ENCODE data around the gene PRR23E. TPM values are rescaled to one million over a fixed set of nuclear protein-coding genes. Genes with fewer than 3 reads are reported as not detected.

PRR23E gene
- total RNA-seq, 1 experiment from 2014 or later: not detected

DNA sequence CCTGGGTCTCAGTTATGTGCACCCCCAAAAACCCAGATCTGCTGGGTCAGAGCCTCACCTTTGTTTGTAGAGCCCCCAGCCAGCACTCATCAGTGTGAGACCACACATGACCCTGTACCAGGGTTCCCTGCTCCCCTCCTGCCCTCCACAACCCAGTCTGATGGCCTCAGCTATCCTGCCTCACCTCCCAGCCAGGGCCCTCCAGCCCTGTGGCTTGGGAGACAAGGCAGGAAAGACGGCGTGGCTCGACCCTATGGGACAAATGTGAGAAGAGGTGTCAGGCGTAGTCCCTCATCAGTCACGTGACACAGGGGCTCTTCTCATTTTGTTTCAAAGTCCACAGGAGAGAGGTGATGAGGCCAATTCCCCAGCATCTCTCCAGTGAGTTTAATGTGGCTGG, 28.3 kb upstream of the PRR23E start:
- TF ChIP-seq, protein P1, sequence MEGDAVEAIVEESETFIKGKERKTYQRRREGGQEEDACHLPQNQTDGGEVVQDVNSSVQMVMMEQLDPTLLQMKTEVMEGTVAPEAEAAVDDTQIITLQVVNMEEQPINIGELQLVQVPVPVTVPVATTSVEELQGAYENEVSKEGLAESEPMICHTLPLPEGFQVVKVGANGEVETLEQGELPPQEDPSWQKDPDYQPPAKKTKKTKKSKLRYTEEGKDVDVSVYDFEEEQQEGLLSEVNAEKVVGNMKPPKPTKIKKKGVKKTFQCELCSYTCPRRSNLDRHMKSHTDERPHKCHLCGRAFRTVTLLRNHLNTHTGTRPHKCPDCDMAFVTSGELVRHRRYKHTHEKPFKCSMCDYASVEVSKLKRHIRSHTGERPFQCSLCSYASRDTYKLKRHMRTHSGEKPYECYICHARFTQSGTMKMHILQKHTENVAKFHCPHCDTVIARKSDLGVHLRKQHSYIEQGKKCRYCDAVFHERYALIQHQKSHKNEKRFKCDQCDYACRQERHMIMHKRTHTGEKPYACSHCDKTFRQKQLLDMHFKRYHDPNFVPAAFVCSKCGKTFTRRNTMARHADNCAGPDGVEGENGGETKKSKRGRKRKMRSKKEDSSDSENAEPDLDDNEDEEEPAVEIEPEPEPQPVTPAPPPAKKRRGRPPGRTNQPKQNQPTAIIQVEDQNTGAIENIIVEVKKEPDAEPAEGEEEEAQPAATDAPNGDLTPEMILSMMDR (IDR thresholded peaks at IDR 0.05; ENCODE audit: insufficient read depth in 1 of 2, low read depth in 1 of 2, low read length in 1 of 2, severe bottlenecking in 1 of 2, unreplicated experiment in 1 of 2): no peak
- CTCF ChIA-PET: no interaction called here
- Mint-ChIP-seq H3K27me3 (ENCODE audit: insufficient read depth, unreplicated experiment) (peaks cover 9% of the 10 kb centered on the region), H3K27ac (ENCODE audit: unreplicated experiment) (no peak overlapping the region), H3K9me3 (ENCODE audit: unreplicated experiment) (no peaks in the 10 kb centered on the region), H3K4me1 (ENCODE audit: low read depth, unreplicated experiment) (no peaks in the 10 kb centered on the region), H3K36me3 (ENCODE audit: insufficient read depth, unreplicated experiment) (no peaks in the 10 kb centered on the region), H3K4me3 (ENCODE audit: unreplicated experiment) (no peak overlapping the region)
- no peak for DNase-seq
- intact Hi-C loops (cut with micrococcal nuclease; ENCODE audit: unreplicated experiment): no loop called here
- Histone ChIP-seq H3K27me3 (replicated peaks; ENCODE audit: control insufficient read depth, insufficient read depth, low read length) (no peaks in the 10 kb centered on the region), H3K4me1 (no peaks in the 10 kb centered on the region), H3K36me3 (ENCODE audit: control insufficient read depth, insufficient read depth, low read length) (no peaks in the 10 kb centered on the region), H3K9me3 (no peaks in the 10 kb centered on the region), H3K4me3 (ENCODE audit: low read depth, low read length) (no peak overlapping the region)
- BruUV-seq (replicated peaks): no TSS peak
- POLR2A ChIA-PET: no interaction called here

DNA sequence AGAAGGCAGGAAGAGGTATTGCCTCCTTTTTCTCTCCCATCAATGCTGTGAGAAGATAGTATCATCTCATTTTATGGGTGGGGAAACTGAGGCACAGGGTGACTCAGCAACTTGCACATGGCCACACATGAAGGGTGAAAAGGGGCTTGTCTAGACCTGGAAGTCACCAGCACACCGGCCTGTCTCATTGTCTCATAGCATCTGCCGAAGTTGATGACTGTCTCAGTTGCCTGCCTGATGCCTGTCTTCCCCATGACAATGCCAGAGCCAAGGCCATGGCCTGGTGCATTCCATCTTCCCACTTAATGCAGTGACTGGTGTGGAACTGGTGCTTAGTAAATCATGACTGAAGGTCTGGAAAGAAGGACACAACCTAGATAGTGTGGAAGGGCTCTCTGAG, 27.9 kb upstream of the PRR23E start:
- no peak overlapping the region for H3K4me3 ChIP-seq (ENCODE audit: low read depth, low read length)
- H3K27me3 Mint-ChIP-seq (ENCODE audit: insufficient read depth, unreplicated experiment): peaks cover 9% of the 10 kb centered on the region
- H3K27me3 ChIP-seq (replicated peaks; ENCODE audit: control insufficient read depth, insufficient read depth, low read length): no peaks in the 10 kb centered on the region
- CTCF ChIA-PET: no interaction called here
- BruUV-seq (replicated peaks): no TSS peak
- H3K27ac Mint-ChIP-seq (ENCODE audit: unreplicated experiment): no peak overlapping the region
- H3K9me3 Mint-ChIP-seq (ENCODE audit: unreplicated experiment): no peaks in the 10 kb centered on the region
- H3K4me1 Mint-ChIP-seq (ENCODE audit: low read depth, unreplicated experiment): no peaks in the 10 kb centered on the region
- no peaks in the 10 kb centered on the region for H3K36me3 ChIP-seq (ENCODE audit: control insufficient read depth, insufficient read depth, low read length)
- H3K9me3 ChIP-seq: no peaks in the 10 kb centered on the region
- H3K36me3 Mint-ChIP-seq (ENCODE audit: insufficient read depth, unreplicated experiment): no peaks in the 10 kb centered on the region
- intact Hi-C loops (cut with micrococcal nuclease; ENCODE audit: unreplicated experiment): no loop called here
- DNase-seq: no peak
- POLR2A ChIA-PET: no interaction called here
- TF ChIP-seq, protein P1 (IDR thresholded peaks at IDR 0.05; ENCODE audit: insufficient read depth in 1 of 2, low read depth in 1 of 2, low read length in 1 of 2, severe bottlenecking in 1 of 2, unreplicated experiment in 1 of 2): no peak
- no peak overlapping the region for H3K4me3 Mint-ChIP-seq (ENCODE audit: unreplicated experiment)
- no peaks in the 10 kb centered on the region for H3K4me1 ChIP-seq

DNA sequence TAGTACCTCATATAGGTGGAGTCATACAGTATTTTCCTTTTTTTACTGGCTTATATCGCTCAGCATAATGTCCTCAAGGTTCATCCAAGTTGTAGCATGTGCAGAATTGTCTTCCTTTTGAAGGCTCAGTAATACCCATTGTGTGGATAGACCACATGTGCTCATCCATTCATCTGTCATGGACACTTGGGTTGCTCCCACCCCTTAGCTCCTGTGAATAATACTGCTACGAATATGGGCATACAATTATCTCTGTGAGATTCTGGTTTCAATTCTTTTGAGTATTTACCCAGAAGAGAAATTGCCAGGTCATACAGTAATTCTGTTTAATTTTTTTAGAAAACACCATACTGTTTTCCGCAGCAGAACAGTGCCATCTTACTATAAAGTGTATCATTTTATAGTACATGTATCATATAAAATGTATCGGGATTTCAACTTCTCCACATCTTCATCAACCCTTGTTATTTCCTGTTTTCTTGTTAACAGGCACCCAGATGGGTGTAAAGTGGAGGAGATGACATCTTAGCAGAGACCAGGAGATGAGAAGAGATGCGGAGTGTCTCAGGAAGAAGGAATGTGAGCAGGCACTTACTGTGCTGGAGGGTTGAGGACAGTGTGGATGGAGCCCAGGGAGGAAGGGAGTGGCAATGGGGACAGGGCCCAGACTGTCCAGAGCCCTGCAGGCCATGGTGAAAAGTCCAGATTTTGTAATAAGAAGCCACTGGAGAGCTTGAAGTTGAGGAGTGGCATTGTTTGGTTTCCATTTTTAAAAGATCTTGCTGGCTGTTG, 27.0 kb upstream of the PRR23E start:
- H3K4me1 ChIP-seq: no peaks in the 10 kb centered on the region
- no peaks in the 10 kb centered on the region for H3K4me1 Mint-ChIP-seq (ENCODE audit: low read depth, unreplicated experiment)
- no peak overlapping the region for H3K4me3 ChIP-seq (ENCODE audit: low read depth, low read length)
- DNase-seq: no peak
- peaks cover 12% of the 10 kb centered on the region for H3K27me3 Mint-ChIP-seq (ENCODE audit: insufficient read depth, unreplicated experiment)
- H3K4me3 Mint-ChIP-seq (ENCODE audit: unreplicated experiment): no peak overlapping the region
- TF ChIP-seq, protein P1 (IDR thresholded peaks at IDR 0.05; ENCODE audit: insufficient read depth in 1 of 2, low read depth in 1 of 2, low read length in 1 of 2, severe bottlenecking in 1 of 2, unreplicated experiment in 1 of 2): no peak
- no peaks in the 10 kb centered on the region for H3K36me3 Mint-ChIP-seq (ENCODE audit: insufficient read depth, unreplicated experiment)
- no peaks in the 10 kb centered on the region for H3K36me3 ChIP-seq (ENCODE audit: control insufficient read depth, insufficient read depth, low read length)
- no peaks in the 10 kb centered on the region for H3K9me3 ChIP-seq
- no peaks in the 10 kb centered on the region for H3K9me3 Mint-ChIP-seq (ENCODE audit: unreplicated experiment)
- CTCF ChIA-PET: no interaction called here
- no TSS peak for BruUV-seq (replicated peaks)
- POLR2A ChIA-PET: no interaction called here
- no peaks in the 10 kb centered on the region for H3K27me3 ChIP-seq (replicated peaks; ENCODE audit: control insufficient read depth, insufficient read depth, low read length)
- H3K27ac Mint-ChIP-seq (ENCODE audit: unreplicated experiment): no peak overlapping the region
- intact Hi-C loops (cut with micrococcal nuclease; ENCODE audit: unreplicated experiment): no loop called here
